ENCODE measurements around the gene FGF22.

The FGF22 gene

DNA sequence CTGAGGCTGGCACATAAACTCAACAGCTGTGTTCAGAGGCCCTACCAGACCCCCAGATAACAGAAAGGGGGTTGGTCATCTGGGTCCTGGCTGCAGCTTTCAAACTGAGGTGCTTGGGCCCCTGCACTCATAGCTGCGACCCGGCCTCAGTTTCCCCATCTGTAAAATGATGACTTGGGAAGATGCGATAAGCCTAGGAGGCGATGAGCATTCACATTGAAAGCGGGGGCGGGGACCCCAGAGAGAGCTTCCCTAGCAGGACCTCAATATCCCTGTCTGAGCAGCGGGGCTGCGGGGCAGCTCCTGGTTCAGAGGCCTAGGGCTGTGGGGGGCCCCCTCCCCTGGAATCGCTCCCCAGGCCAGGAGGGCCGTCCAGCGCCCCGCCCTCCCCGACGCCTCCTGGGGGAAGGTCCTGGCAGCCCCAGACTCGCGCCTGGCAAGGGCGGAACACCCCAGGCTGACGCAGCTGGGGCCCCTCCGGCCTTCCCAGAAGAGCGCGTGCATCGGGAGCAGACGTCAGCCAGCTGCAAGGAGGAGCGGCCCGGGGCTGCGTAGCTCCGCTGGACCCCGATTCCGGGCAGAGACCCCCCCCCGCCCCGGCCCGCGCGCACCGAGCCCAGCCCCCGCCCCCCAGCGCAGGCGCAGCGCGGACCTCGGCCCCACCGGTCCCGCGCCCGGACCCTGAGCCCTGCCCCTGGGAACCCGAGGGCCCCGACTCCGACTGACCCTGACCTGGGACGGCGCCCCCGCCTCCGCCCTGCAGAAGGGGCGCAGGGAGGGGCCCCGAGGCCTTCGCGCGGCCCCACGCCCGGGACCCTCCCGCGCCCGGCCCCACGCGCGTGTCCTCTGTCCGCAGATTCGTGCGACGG lies 40.0 kb downstream of the FGF22 start:
- Histone ChIP-seq H3K27ac (ENCODE audit: low read length) (no peak overlapping the region), H3K79me2 (ENCODE audit: low read length) (no peaks in the 10 kb centered on the region), H2AFZ (ENCODE audit: low read length) (no peak overlapping the region), H3K27me3 (replicated peaks; ENCODE audit: insufficient read depth, low read length) (peaks cover 44% of the 10 kb centered on the region), H3F3A (ENCODE audit: insufficient read depth, low read length) (no peaks in the 10 kb centered on the region), H3K4me3 (ENCODE audit: low read length) (peak overlapping the region; percentile 48; the same call in 1 of the 2 replicates), H3K36me3 (replicated peaks; ENCODE audit: insufficient read depth, low read length) (no peaks in the 10 kb centered on the region), H4K20me1 (ENCODE audit: insufficient read depth, low read length) (no peaks in the 10 kb centered on the region), H3K4me2 (ENCODE audit: low read depth, low read length) (peak overlapping the region; percentile 27; the same call in 1 of the 2 replicates), H3K4me1 (ENCODE audit: low read length) (no peaks in the 10 kb centered on the region), H3K9me3 (replicated peaks; ENCODE audit: insufficient read depth, low read length) (no peaks in the 10 kb centered on the region), H3K9me2 (replicated peaks; ENCODE audit: insufficient read depth, low read length) (no peaks in the 10 kb centered on the region), H3K9ac (ENCODE audit: low read length) (0 out of 2 replicates have a peak overlapping the region, but pooled peaks have one; percentile 40)
- no peak for DNase-seq
- no peak for TF ChIP-seq CTCF (IDR thresholded peaks at IDR 0.05; ENCODE audit: low read length)
- TF ChIP-seq EZH2phosphoT487 (IDR thresholded peaks at IDR 0.05; ENCODE audit: low read length), result no peak
- no peak for TF ChIP-seq EZH2 (optimal IDR thresholded peaks at IDR 0.05; ENCODE audit: low read depth, low read length)

- no peak for TF ChIP-seq EZH2 (optimal IDR thresholded peaks at IDR 0.05; ENCODE audit: low read depth, low read length)
- TF ChIP-seq CTCF (IDR thresholded peaks at IDR 0.05; ENCODE audit: low read length), result 0 out of 2 replicates have a peak, but pooled peaks have one; percentile 10
- no peak for TF ChIP-seq EZH2phosphoT487 (IDR thresholded peaks at IDR 0.05; ENCODE audit: low read length)
- H3K4me3 ChIP-seq (ENCODE audit: low read length), result peak overlapping the region; percentile 48
- peak overlapping the region; percentile 40; the same call in 1 of the 2 replicates for H3K9ac ChIP-seq (ENCODE audit: low read length)
- H2AFZ ChIP-seq (ENCODE audit: low read length), result peak overlapping the region; percentile 64
- peaks cover 42% of the 10 kb centered on the region for H3K27me3 ChIP-seq (replicated peaks; ENCODE audit: insufficient read depth, low read length)
- H3F3A ChIP-seq (ENCODE audit: insufficient read depth, low read length), result no peaks in the 10 kb centered on the region
- no peaks in the 10 kb centered on the region for H3K9me3 ChIP-seq (replicated peaks; ENCODE audit: insufficient read depth, low read length)
- H3K4me2 ChIP-seq (ENCODE audit: low read depth, low read length), result peak overlapping the region; percentile 56; the same call in 1 of the 2 replicates
- no peaks in the 10 kb centered on the region for H3K9me2 ChIP-seq (replicated peaks; ENCODE audit: insufficient read depth, low read length)
- no peaks in the 10 kb centered on the region for H3K4me1 ChIP-seq (ENCODE audit: low read length)
- no peaks in the 10 kb centered on the region for H4K20me1 ChIP-seq (ENCODE audit: insufficient read depth, low read length)
- DNase-seq, result peak; percentile 93
- peak overlapping the region; percentile 33; the same call in 1 of the 2 replicates for H3K27ac ChIP-seq (ENCODE audit: low read length)
- H3K36me3 ChIP-seq (replicated peaks; ENCODE audit: insufficient read depth, low read length), result no peaks in the 10 kb centered on the region
- H3K79me2 ChIP-seq (ENCODE audit: low read length), result no peaks in the 10 kb centered on the region
Measured at GRCh38 chr19:680287-681028, 40.8 kb downstream of the FGF22 start.

- no peak overlapping the region for H3K9ac ChIP-seq (ENCODE audit: low read length)
Measured at GRCh38 chr19:681029-682019, 41.6 kb downstream of the FGF22 start.

More at GRCh38 chr19:681029-682019, 41.6 kb downstream of the FGF22 start:
- Histone ChIP-seq H3K9me2 (replicated peaks; ENCODE audit: insufficient read depth, low read length) (no peaks in the 10 kb centered on the region), H3F3A (ENCODE audit: insufficient read depth, low read length) (no peaks in the 10 kb centered on the region), H3K4me3 (ENCODE audit: low read length) (no peak overlapping the region), H3K36me3 (replicated peaks; ENCODE audit: insufficient read depth, low read length) (no peaks in the 10 kb centered on the region), H3K27me3 (replicated peaks; ENCODE audit: insufficient read depth, low read length) (peaks cover 45% of the 10 kb centered on the region), H2AFZ (ENCODE audit: low read length) (peak overlapping the region; percentile 64; the same call in 1 of the 2 replicates), H3K9me3 (replicated peaks; ENCODE audit: insufficient read depth, low read length) (no peaks in the 10 kb centered on the region), H4K20me1 (ENCODE audit: insufficient read depth, low read length) (no peaks in the 10 kb centered on the region), H3K4me1 (ENCODE audit: low read length) (no peaks in the 10 kb centered on the region), H3K27ac (ENCODE audit: low read length) (peak overlapping the region; percentile 33; the same call in 1 of the 2 replicates), H3K79me2 (ENCODE audit: low read length) (no peaks in the 10 kb centered on the region), H3K4me2 (ENCODE audit: low read depth, low read length) (0 out of 2 replicates have a peak overlapping the region, but pooled peaks have one; percentile 56)
- peak; percentile 68 for DNase-seq
- TF ChIP-seq EZH2 (optimal IDR thresholded peaks at IDR 0.05; ENCODE audit: low read depth, low read length) (no peak), EZH2phosphoT487 (IDR thresholded peaks at IDR 0.05; ENCODE audit: low read length) (no peak), CTCF (IDR thresholded peaks at IDR 0.05; ENCODE audit: low read length) (no peak)

Measured in MM.1S (cell line).